ENCODE results near the gene PTPRN. TPM values are rescaled to one million over a fixed set of nuclear protein-coding genes. Genes with fewer than 3 reads are reported as not detected.

PTPRN gene
- total RNA-seq, 1 donor from 2014 or later: 0.60 TPM

DNA sequence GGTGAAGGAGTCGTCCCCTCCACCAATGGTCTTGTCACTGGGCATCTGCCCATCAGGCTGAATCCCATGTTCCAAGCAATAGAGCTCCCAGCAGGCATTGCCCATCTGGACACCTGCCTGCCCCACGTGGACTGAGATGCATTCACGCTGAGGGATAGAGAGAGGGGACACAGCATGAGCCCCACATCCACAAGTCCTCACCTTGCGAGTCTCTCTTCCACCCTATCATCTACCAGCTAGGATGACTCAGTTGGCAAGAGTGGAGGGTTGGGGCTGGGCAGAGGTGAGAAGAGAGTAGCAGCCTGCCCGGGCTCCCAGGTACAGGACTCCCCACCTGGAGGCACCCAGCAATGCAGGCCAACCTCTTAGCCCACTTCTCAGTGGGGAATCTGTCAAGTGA is 57.1 kb downstream of the PTPRN start:
- Mint-ChIP-seq H3K36me3 (no peaks in the 10 kb centered on the region), H3K27ac (no peak overlapping the region), H3K27me3 (ENCODE audit: insufficient read depth, low read depth) (peaks cover 56% of the 10 kb centered on the region), H3K4me3 (no peak overlapping the region), H3K4me1 (peaks cover 13% of the 10 kb centered on the region), H3K9me3 (no peaks in the 10 kb centered on the region)
- no peaks in the 10 kb centered on the region for H3K79me2 ChIP-seq (ENCODE audit: low read depth)
- H3K4me2 ChIP-seq: no peak overlapping the region
- H3K27ac ChIP-seq: no peak overlapping the region
- no peak overlapping the region for H2AFZ ChIP-seq (replicated peaks)
- H3K4me3 ChIP-seq: no peak overlapping the region
- H3K27me3 ChIP-seq: peaks cover 62% of the 10 kb centered on the region
- H3K9me3 ChIP-seq (ENCODE audit: low read depth): no peaks in the 10 kb centered on the region
- TF ChIP-seq EZH2phosphoT487 (IDR thresholded peaks at IDR 0.05): no peak
- TF ChIP-seq EZH2 (IDR thresholded peaks at IDR 0.05): no peak
- TF ChIP-seq, protein P1, sequence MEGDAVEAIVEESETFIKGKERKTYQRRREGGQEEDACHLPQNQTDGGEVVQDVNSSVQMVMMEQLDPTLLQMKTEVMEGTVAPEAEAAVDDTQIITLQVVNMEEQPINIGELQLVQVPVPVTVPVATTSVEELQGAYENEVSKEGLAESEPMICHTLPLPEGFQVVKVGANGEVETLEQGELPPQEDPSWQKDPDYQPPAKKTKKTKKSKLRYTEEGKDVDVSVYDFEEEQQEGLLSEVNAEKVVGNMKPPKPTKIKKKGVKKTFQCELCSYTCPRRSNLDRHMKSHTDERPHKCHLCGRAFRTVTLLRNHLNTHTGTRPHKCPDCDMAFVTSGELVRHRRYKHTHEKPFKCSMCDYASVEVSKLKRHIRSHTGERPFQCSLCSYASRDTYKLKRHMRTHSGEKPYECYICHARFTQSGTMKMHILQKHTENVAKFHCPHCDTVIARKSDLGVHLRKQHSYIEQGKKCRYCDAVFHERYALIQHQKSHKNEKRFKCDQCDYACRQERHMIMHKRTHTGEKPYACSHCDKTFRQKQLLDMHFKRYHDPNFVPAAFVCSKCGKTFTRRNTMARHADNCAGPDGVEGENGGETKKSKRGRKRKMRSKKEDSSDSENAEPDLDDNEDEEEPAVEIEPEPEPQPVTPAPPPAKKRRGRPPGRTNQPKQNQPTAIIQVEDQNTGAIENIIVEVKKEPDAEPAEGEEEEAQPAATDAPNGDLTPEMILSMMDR (IDR thresholded peaks at IDR 0.05): no peak
- peaks cover 12% of the 10 kb centered on the region for H4K20me1 ChIP-seq (ENCODE audit: low read depth)
- peaks cover 3% of the 10 kb centered on the region for H3F3A ChIP-seq (ENCODE audit: low read depth)
- H3K4me1 ChIP-seq: peaks cover 7% of the 10 kb centered on the region
- no peak overlapping the region for H3K9ac ChIP-seq
- H3K36me3 ChIP-seq: no peaks in the 10 kb centered on the region
- DNase-seq (ENCODE audit: low spot score): no peak

DNA sequence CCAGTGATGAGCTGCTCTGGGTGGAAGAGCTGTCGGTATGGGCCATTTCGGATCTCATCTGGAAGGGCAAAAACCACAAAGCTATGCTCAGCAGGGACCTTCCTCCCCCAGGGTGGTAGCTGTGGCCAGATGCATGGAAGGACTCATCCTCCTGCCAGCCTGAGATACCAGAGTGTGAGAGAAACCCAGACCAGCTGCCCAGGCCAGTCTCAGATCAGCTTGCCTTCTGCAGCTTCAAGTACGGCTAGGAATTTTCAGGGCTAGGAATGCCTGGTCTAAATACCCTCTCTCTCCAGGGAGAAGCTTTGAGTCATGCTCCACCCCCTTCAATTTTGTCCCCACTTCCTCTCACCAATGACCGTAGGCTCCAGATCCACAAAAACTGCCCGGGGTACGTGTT is 57.5 kb downstream of the PTPRN start:
- Histone ChIP-seq H4K20me1 (ENCODE audit: low read depth) (peaks cover 12% of the 10 kb centered on the region), H3K4me2 (no peak overlapping the region), H3K27ac (no peak overlapping the region), H3F3A (ENCODE audit: low read depth) (peaks cover 3% of the 10 kb centered on the region), H3K9me3 (ENCODE audit: low read depth) (no peaks in the 10 kb centered on the region), H3K4me3 (no peak overlapping the region), H2AFZ (replicated peaks) (no peak overlapping the region), H3K27me3 (peaks cover 58% of the 10 kb centered on the region), H3K4me1 (peaks cover 7% of the 10 kb centered on the region), H3K79me2 (ENCODE audit: low read depth) (no peaks in the 10 kb centered on the region), H3K36me3 (no peaks in the 10 kb centered on the region), H3K9ac (no peak overlapping the region)
- no peak for TF ChIP-seq EZH2 (IDR thresholded peaks at IDR 0.05)
- no peak for TF ChIP-seq EZH2phosphoT487 (IDR thresholded peaks at IDR 0.05)
- TF ChIP-seq, protein P1 (IDR thresholded peaks at IDR 0.05): no peak
- Mint-ChIP-seq H3K4me1 (peaks cover 13% of the 10 kb centered on the region), H3K4me3 (no peak overlapping the region), H3K9me3 (no peaks in the 10 kb centered on the region), H3K27ac (no peak overlapping the region), H3K27me3 (ENCODE audit: insufficient read depth, low read depth) (peaks cover 55% of the 10 kb centered on the region), H3K36me3 (peaks cover 2% of the 10 kb centered on the region)
- DNase-seq (ENCODE audit: low spot score): no peak

DNA sequence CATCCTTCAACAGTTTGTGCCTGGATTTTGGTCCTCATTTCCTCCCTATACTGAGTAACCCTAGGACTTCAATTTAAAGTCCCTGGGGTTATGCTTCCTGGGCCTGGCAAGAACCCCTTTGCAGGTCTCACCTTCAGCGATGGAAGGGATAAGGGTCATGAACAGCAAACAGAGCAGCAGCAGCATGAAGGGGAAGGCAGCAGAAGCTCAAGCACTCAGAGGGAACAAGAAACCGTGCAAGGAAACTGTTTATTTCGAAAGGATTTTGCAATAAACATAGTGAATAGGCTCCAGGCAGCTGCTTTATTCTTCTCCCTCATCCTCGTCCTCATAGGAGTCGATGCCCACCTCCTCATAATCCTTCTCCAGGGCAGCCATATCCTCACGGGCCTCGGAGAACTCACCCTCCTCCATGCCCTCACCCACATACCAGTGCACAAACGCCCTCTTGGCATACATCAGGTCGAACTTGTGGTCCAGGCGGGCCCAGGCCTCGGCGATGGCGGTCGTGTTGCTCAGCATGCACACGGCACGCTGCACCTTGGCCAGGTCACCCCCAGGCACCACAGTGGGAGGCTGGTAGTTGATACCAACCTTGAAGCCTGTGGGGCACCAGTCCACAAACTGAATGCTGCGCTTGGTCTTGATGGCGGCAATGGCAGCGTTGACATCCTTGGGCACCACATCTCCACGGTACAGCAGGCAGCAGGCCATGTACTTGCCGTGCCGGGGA is 59.0 kb downstream of the PTPRN start:
- H3K79me2 ChIP-seq (ENCODE audit: low read depth): peaks cover 11% of the 10 kb centered on the region
- TF ChIP-seq EZH2phosphoT487 (IDR thresholded peaks at IDR 0.05) (no peak), EZH2 (IDR thresholded peaks at IDR 0.05) (no peak)
- TF ChIP-seq, protein P1 (IDR thresholded peaks at IDR 0.05): no peak
- Mint-ChIP-seq H3K4me3 (no peak overlapping the region), H3K4me1 (peaks cover 20% of the 10 kb centered on the region), H3K27ac (no peak overlapping the region), H3K36me3 (peaks cover 2% of the 10 kb centered on the region), H3K27me3 (ENCODE audit: insufficient read depth, low read depth) (peaks cover 43% of the 10 kb centered on the region), H3K9me3 (no peaks in the 10 kb centered on the region)
- H3K4me3 ChIP-seq: no peak overlapping the region
- no peak overlapping the region for H3K27ac ChIP-seq
- no peaks in the 10 kb centered on the region for H3K36me3 ChIP-seq
- H3K4me2 ChIP-seq: no peak overlapping the region
- H3K9ac ChIP-seq: no peak overlapping the region
- no peaks in the 10 kb centered on the region for H3K9me3 ChIP-seq (ENCODE audit: low read depth)
- H3K27me3 ChIP-seq: peaks cover 44% of the 10 kb centered on the region
- no peak overlapping the region for H2AFZ ChIP-seq (replicated peaks)
- peaks cover 3% of the 10 kb centered on the region for H3F3A ChIP-seq (ENCODE audit: low read depth)
- peaks cover 12% of the 10 kb centered on the region for H4K20me1 ChIP-seq (ENCODE audit: low read depth)
- no peak for DNase-seq (ENCODE audit: low spot score)
- peaks cover 7% of the 10 kb centered on the region for H3K4me1 ChIP-seq

Measured in neural progenitor cell (in vitro differentiated cells).